ENCODE data around the gene CER1.

The CER1 gene

GRCh38 chr9:14678776-14679175, 43.8 kb downstream of the CER1 start:
- TF ChIP-seq CTCF (IDR thresholded peaks at IDR 0.05; ENCODE audit: low read depth, low read length) = no peak
- no peak overlapping the region for H3K4me3 ChIP-seq (ENCODE audit: low read depth, low read length)

GRCh38 chr9:14677872-14678271, 44.7 kb downstream of the CER1 start:
- TF ChIP-seq CTCF (IDR thresholded peaks at IDR 0.05; ENCODE audit: low read depth, low read length) = no peak
- no peak overlapping the region for H3K4me3 ChIP-seq (ENCODE audit: low read depth, low read length)

GRCh38 chr9:14677396-14677795, 45.1 kb downstream of the CER1 start:
- no peak overlapping the region for H3K4me3 ChIP-seq (ENCODE audit: low read depth, low read length)

GRCh38 chr9:14674630-14675029, 47.9 kb downstream of the CER1 start:
- TF ChIP-seq CTCF (IDR thresholded peaks at IDR 0.05; ENCODE audit: low read depth, low read length) = no peak
- no peak overlapping the region for H3K4me3 ChIP-seq (ENCODE audit: low read depth, low read length)

More at GRCh38 chr9:14677396-14677795, 45.1 kb downstream of the CER1 start:
- TF ChIP-seq CTCF (IDR thresholded peaks at IDR 0.05; ENCODE audit: low read depth, low read length) = no peak

- no peak for TF ChIP-seq CTCF (IDR thresholded peaks at IDR 0.05; ENCODE audit: low read depth, low read length)
- no peak overlapping the region for H3K4me3 ChIP-seq (ENCODE audit: low read depth, low read length)
These were observed 51.2 kb downstream of the CER1 start for GRCh38 chr9:14671377-14671776.

- no peak for TF ChIP-seq CTCF (IDR thresholded peaks at IDR 0.05; ENCODE audit: low read depth, low read length)
- no peak overlapping the region for H3K4me3 ChIP-seq (ENCODE audit: low read depth, low read length)
These were observed 51.8 kb downstream of the CER1 start for GRCh38 chr9:14670718-14671117.
